ENCODE measurements around the gene NPC1L1. TPM values are rescaled to one million over a fixed set of nuclear protein-coding genes. Genes with fewer than 3 reads are reported as not detected.
"Not testable (repeated sequence)": the region's sequence is repeated elsewhere in the genome, so short reads cannot be mapped to it uniquely, and the experiment has no call there.

Gene NPC1L1
- total and polyA plus RNA-seq, 4 donors = 0.01 to 0.48 (median 0.03) TPM

DNA sequence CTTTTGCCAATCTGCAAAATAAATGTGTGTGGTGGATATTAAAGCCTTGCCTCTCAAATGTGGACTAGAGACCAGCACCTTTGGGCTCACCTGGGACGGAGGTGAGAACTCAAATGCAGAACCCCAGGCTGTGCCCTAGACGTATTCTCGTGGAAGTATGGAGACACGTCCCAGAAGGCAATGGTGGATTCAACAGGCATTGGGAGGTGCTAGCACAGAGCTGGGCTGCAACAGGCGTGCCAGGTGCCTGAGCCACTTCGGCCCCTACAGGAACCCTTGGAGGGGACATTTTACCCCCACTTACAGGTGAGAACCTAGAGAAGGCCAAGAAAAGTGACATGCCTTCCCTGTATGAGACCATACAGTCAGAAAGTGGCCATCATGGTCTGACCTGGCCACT is 20.4 kb upstream of the NPC1L1 start:
- Histone ChIP-seq H3K27me3 (ENCODE audit: control insufficient read depth in 3 of 3, insufficient read depth in 3 of 3, low read length in 2 of 3) (no peaks in the 10 kb centered on the region), H3K36me3 (ENCODE audit: control insufficient read depth in 4 of 4, insufficient read depth in 4 of 4, low read length in 4 of 4) (peaks cover 0 to 21% (median 12%) of the 10 kb centered on the region in 4 donors), H3K27ac (ENCODE audit: low read depth in 1 of 2, low read length in 1 of 2) (no peak overlapping the region), H3K4me1 (ENCODE audit: control insufficient read depth in 5 of 5, insufficient read depth in 5 of 5, low read length in 5 of 5) (no peaks in the 10 kb centered on the region), H3K9me3 (ENCODE audit: control insufficient read depth in 4 of 4, insufficient read depth in 3 of 4, low read length in 3 of 4) (no peaks in the 10 kb centered on the region), H3K4me3 (no peak overlapping the region), H3K9ac (ENCODE audit: insufficient read depth in 1 of 2, low read length in 2 of 2) (no peak overlapping the region)
- no peak for ATAC-seq (ENCODE audit: insufficient read depth, low FRiP score)
- DNase-seq = no peak
- TF ChIP-seq, protein P1, sequence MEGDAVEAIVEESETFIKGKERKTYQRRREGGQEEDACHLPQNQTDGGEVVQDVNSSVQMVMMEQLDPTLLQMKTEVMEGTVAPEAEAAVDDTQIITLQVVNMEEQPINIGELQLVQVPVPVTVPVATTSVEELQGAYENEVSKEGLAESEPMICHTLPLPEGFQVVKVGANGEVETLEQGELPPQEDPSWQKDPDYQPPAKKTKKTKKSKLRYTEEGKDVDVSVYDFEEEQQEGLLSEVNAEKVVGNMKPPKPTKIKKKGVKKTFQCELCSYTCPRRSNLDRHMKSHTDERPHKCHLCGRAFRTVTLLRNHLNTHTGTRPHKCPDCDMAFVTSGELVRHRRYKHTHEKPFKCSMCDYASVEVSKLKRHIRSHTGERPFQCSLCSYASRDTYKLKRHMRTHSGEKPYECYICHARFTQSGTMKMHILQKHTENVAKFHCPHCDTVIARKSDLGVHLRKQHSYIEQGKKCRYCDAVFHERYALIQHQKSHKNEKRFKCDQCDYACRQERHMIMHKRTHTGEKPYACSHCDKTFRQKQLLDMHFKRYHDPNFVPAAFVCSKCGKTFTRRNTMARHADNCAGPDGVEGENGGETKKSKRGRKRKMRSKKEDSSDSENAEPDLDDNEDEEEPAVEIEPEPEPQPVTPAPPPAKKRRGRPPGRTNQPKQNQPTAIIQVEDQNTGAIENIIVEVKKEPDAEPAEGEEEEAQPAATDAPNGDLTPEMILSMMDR (IDR thresholded peaks at IDR 0.05; ENCODE audit: control extremely low read depth, extremely low read depth) = no peak
- WGBS, 2 donors = 88 to 91% methylated on average over 6 of the region's 6 CpGs

DNA sequence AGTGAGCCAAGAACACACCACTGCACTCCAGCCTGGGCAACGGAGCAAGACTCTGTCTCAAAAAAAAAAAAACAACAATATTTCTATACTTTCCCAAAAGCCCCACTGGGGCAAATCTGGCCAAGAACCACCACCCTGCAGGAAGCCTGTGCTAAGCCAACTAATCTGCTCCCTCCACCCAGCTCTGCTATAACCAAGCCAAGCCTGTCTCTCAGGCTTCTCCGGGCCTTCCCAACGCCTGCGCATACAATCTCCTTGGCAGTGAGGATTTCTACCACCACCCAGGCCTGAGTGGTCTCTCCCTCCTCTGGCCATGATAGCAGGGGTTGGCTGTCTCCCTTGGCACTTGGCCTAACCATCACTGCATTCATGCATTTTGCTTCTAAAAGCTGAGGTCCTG is 18.4 kb upstream of the NPC1L1 start:
- ATAC-seq (ENCODE audit: insufficient read depth, low FRiP score) (no peak), DNase-seq (no peak)
- TF ChIP-seq, protein P1 (IDR thresholded peaks at IDR 0.05; ENCODE audit: control extremely low read depth, extremely low read depth) = no peak

DNA sequence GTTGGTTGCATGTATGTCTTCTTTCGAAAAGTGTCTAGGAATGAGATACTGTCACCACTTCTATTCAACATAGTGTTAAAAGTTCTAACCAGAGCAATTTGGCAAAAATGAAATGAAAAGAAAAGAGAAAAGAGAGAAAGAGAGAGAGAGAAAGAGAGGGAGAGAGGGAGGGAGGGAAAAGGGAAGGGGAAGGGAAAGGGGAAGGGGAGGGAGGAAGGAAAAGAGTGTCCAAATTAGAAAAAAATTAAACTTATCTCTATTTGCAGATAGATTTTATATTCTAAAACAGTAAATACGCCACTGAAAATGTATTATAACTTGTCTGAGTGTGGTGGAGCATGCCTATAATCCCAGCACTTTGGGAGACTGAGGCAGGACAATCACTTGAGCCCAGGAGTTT is 16.4 kb upstream of the NPC1L1 start:
- Histone ChIP-seq H3K9me3 (ENCODE audit: control insufficient read depth in 4 of 4, insufficient read depth in 3 of 4, low read length in 3 of 4) (no peaks in the 10 kb centered on the region), H3K4me3 (no peak overlapping the region), H3K36me3 (ENCODE audit: control insufficient read depth in 4 of 4, insufficient read depth in 4 of 4, low read length in 4 of 4) (no peaks in the 10 kb centered on the region), H3K27me3 (ENCODE audit: control insufficient read depth in 3 of 3, insufficient read depth in 3 of 3, low read length in 2 of 3) (no peaks in the 10 kb centered on the region), H3K27ac (ENCODE audit: low read depth in 1 of 2, low read length in 1 of 2) (no peak overlapping the region), H3K9ac (ENCODE audit: insufficient read depth in 1 of 2, low read length in 2 of 2) (no peak overlapping the region), H3K4me1 (ENCODE audit: control insufficient read depth in 5 of 5, insufficient read depth in 5 of 5, low read length in 5 of 5) (no peaks in the 10 kb centered on the region)
- no peak for DNase-seq
- TF ChIP-seq, protein P1 (IDR thresholded peaks at IDR 0.05; ENCODE audit: control extremely low read depth, extremely low read depth) = no peak
- 90 to 93% methylated on average over 2 of the region's 2 CpGs for WGBS, 2 donors
- ATAC-seq (ENCODE audit: insufficient read depth, low FRiP score) = no peak

More for the DNA sequence above, 18.4 kb upstream of the NPC1L1 start:
- no peaks in the 10 kb centered on the region for H3K9me3 ChIP-seq (ENCODE audit: control insufficient read depth in 4 of 4, insufficient read depth in 3 of 4, low read length in 3 of 4)
- H3K4me3 ChIP-seq = no peak overlapping the region
- peaks cover 0 to 5% (median 2%) of the 10 kb centered on the region in 4 donors for H3K36me3 ChIP-seq (ENCODE audit: control insufficient read depth in 4 of 4, insufficient read depth in 4 of 4, low read length in 4 of 4)
- H3K4me1 ChIP-seq (ENCODE audit: control insufficient read depth in 5 of 5, insufficient read depth in 5 of 5, low read length in 5 of 5) = no peaks in the 10 kb centered on the region
- H3K9ac ChIP-seq (ENCODE audit: insufficient read depth in 1 of 2, low read length in 2 of 2) = no peak overlapping the region
- no peak overlapping the region for H3K27ac ChIP-seq (ENCODE audit: low read depth in 1 of 2, low read length in 1 of 2)
- WGBS, 2 donors = 90 to 96% methylated on average over 4 of the region's 4 CpGs
- no peaks in the 10 kb centered on the region for H3K27me3 ChIP-seq (ENCODE audit: control insufficient read depth in 3 of 3, insufficient read depth in 3 of 3, low read length in 2 of 3)

DNA sequence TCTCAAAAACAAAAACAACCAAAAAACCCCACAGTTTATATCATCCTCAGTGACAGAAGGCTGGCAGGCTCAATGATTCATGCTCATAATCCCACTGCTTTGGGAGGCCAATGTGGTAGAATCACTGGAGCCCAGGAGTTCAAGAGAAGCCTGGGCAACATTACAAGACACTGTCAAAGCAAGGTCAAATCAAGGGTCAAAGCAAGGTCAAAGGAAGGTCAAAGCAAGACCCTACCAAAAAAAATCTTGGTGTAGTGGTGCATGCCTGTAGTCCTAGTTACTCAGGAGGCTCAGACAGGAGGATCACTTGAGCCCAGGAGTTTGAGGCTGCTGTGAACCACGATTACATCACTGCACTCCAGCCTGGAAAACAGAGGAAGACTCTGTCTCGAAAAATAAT is 14.2 kb upstream of the NPC1L1 start:
- H3K27me3 ChIP-seq (ENCODE audit: control insufficient read depth in 3 of 3, insufficient read depth in 3 of 3, low read length in 2 of 3) = no peaks in the 10 kb centered on the region
- no peaks in the 10 kb centered on the region for H3K4me1 ChIP-seq (ENCODE audit: control insufficient read depth in 5 of 5, insufficient read depth in 5 of 5, low read length in 5 of 5)
- TF ChIP-seq, protein P1 (IDR thresholded peaks at IDR 0.05; ENCODE audit: control extremely low read depth, extremely low read depth) = no peak
- H3K4me3 ChIP-seq = no peak overlapping the region
- H3K36me3 ChIP-seq (ENCODE audit: control insufficient read depth in 4 of 4, insufficient read depth in 4 of 4, low read length in 4 of 4) = no peaks in the 10 kb centered on the region
- WGBS, 2 donors = 72 to 84% methylated on average over 2 of the region's 2 CpGs
- DNase-seq (no peak), ATAC-seq (ENCODE audit: insufficient read depth, low FRiP score) (no peak)
- H3K27ac ChIP-seq (ENCODE audit: low read depth in 1 of 2, low read length in 1 of 2) = no peak overlapping the region
- H3K9ac ChIP-seq (ENCODE audit: insufficient read depth in 1 of 2, low read length in 2 of 2) = no peak overlapping the region
- H3K9me3 ChIP-seq (ENCODE audit: control insufficient read depth in 4 of 4, insufficient read depth in 3 of 4, low read length in 3 of 4) = no peaks in the 10 kb centered on the region

DNA sequence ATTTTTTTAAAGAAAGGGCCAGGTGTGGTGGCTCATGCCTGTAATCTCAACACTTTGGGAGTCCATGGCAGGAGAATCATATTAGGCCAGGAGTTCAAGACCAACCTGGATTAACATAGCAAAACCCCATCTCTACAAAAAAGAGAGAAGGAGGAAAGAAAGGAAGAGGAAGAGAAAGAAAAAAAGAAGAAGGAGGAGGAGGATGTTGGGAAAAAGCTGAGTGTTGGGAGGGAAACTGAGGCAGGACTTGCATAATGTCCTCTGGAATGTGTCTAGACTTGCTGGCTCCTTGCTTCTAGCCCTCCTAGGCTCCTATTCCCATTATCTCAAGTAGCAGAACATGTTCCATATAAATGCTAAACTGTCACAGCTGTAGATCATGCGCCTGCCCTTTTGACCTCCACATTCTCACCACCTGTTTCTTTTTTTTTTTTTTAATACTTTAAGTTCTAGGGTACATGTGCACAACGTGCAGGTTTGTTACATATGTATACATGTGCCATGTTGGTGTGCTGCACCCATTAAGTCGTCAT is 11.4 kb upstream of the NPC1L1 start:
- WGBS, 2 donors = 72 to 77% methylated on average over 3 of the region's 3 CpGs
- DNase-seq; H3K4me1 ChIP-seq (ENCODE audit: control insufficient read depth in 5 of 5, insufficient read depth in 5 of 5, low read length in 5 of 5); H3K36me3 ChIP-seq (ENCODE audit: control insufficient read depth in 4 of 4, insufficient read depth in 4 of 4, low read length in 4 of 4); H3K4me3 ChIP-seq; H3K9ac ChIP-seq (ENCODE audit: insufficient read depth in 1 of 2, low read length in 2 of 2); ATAC-seq (ENCODE audit: insufficient read depth, low FRiP score); H3K9me3 ChIP-seq (ENCODE audit: control insufficient read depth in 4 of 4, insufficient read depth in 3 of 4, low read length in 3 of 4); H3K27ac ChIP-seq (ENCODE audit: low read depth in 1 of 2, low read length in 1 of 2); H3K27me3 ChIP-seq (ENCODE audit: control insufficient read depth in 3 of 3, insufficient read depth in 3 of 3, low read length in 2 of 3): not testable (repeated sequence)
